Suprapubic skin (tissue), 4 donors: Measurements from ENCODE around the gene FUT3. TPM values are rescaled to one million over a fixed set of nuclear protein-coding genes. Genes with fewer than 3 reads are reported as not detected.

ENCODE experiments used
- DNase-seq, 2 donors: peaks; one replicate each; pipeline ENCODE4 v3.0.0-alpha.2; 2019; ENCODE audit warnings: low spot score in 2 of 2
- H3K27ac ChIP-seq: fragments of 200-600 bp; sonication (generic); one replicate; pipeline ENCODE4 v1.5.1; 2019
- H3K27me3 ChIP-seq: fragments of 200-600 bp; sonication (generic); one replicate; pipeline ENCODE4 v1.5.1; 2019
- H3K36me3 ChIP-seq: fragments of 200-600 bp; sonication (generic); one replicate; pipeline ENCODE4 v1.5.1; 2019
- H3K4me1 ChIP-seq: fragments of 200-600 bp; sonication (generic); one replicate; pipeline ENCODE4 v1.5.1; 2019
- H3K4me3 ChIP-seq: fragments of 200-600 bp; sonication (generic); one replicate; pipeline ENCODE4 v1.5.1; 2019; ENCODE audit warnings: mild to moderate bottlenecking
- H3K9me3 ChIP-seq: fragments of 200-600 bp; sonication (generic); one replicate; pipeline ENCODE4 v1.5.1; 2019
- CTCF ChIP-seq, 2 donors: fragments of 200-600 bp in 1 of 2; fragments of 450-650 bp in 1 of 2; sonication (generic) in 1 of 2; IDR thresholded peaks; one replicate each; pipeline ENCODE4 v1.5.1; 2016 to 2019; ENCODE audit warnings: antibody characterized with exemption in 2 of 2, mild to moderate bottlenecking in 1 of 2, moderate library complexity in 1 of 2
- EP300 ChIP-seq: sonication (generic); formaldehyde crosslinking; IDR thresholded peaks from one replicate; pipeline ENCODE4 v1.6.1; 2017; ENCODE audit warnings: antibody characterized with exemption
- POLR2A ChIP-seq, 2 donors: fragments of 450-650 bp; IDR thresholded peaks; one replicate each; pipeline ENCODE4 v1.6.1; 2017; ENCODE audit warnings: antibody characterized with exemption in 2 of 2, mild to moderate bottlenecking in 2 of 2, moderate library complexity in 2 of 2
- POLR2AphosphoS5 ChIP-seq, 3 donors: sonication (generic); formaldehyde crosslinking; IDR thresholded peaks; one replicate each; pipeline ENCODE4 v1.6.1; 2017; ENCODE audit warnings: antibody characterized with exemption in 3 of 3
- WGBS: methylation state at CpG from one replicate; pipeline ENCODE4 v1.1.5; 2018; 5-methylcytosine and 5-hydroxymethylcytosine counted together
- total RNA-seq, 4 donors: library from RNA; depleted of rRNA; stranded (reverse); fragments of >200 nt; gene quantifications; one replicate each; pipeline ENCODE4 v1.1.0, GENCODE V29; 2016

FUT3 gene
- total RNA-seq, 4 donors from 2014 or later = 0.93 to 3.6 (median 1.4) TPM

GRCh38 chr19:5896365-5897076 is 45.3 kb upstream of the FUT3 start:
- Histone ChIP-seq H3K4me3 (no peak overlapping the region), H3K36me3 (peaks cover 37% of the 10 kb centered on the region), H3K4me1 (peaks cover 38% of the 10 kb centered on the region), H3K27me3 (peaks cover 9% of the 10 kb centered on the region), H3K27ac (no peak overlapping the region), H3K9me3 (no peaks in the 10 kb centered on the region)
- 89% methylated on average over 22 of the region's 29 CpGs for WGBS
- DNase-seq = peak in 1 of 2 donors; percentile 47
- TF ChIP-seq CTCF (IDR thresholded peaks at IDR 0.05) (no peak), EP300 (no peak), POLR2A (IDR thresholded peaks at IDR 0.05) (no peak), POLR2AphosphoS5 (IDR thresholded peaks at IDR 0.05) (no peak)

GRCh38 chr19:5895890-5896289 is 44.6 kb upstream of the FUT3 start:
- TF ChIP-seq EP300 (no peak), POLR2AphosphoS5 (IDR thresholded peaks at IDR 0.05) (no peak), POLR2A (IDR thresholded peaks at IDR 0.05) (no peak), CTCF (IDR thresholded peaks at IDR 0.05) (no peak)
- Histone ChIP-seq H3K4me1 (peaks cover 32% of the 10 kb centered on the region), H3K9me3 (no peaks in the 10 kb centered on the region), H3K36me3 (peaks cover 33% of the 10 kb centered on the region), H3K27ac (no peak overlapping the region), H3K4me3 (no peak overlapping the region), H3K27me3 (peaks cover 9% of the 10 kb centered on the region)
- no peak for DNase-seq
- 84% methylated on average over 7 of the region's 8 CpGs for WGBS

- TF ChIP-seq CTCF (IDR thresholded peaks at IDR 0.05) (no peak), EP300 (no peak), POLR2A (IDR thresholded peaks at IDR 0.05) (no peak), POLR2AphosphoS5 (IDR thresholded peaks at IDR 0.05) (no peak)
- H3K36me3 ChIP-seq = peaks cover 31% of the 10 kb centered on the region
- no peaks in the 10 kb centered on the region for H3K9me3 ChIP-seq
- no peak overlapping the region for H3K4me3 ChIP-seq
- H3K27ac ChIP-seq = no peak overlapping the region
- H3K4me1 ChIP-seq = peaks cover 30% of the 10 kb centered on the region
- DNase-seq = no peak
- WGBS = 72% methylated on average over 4 of the region's 15 CpGs
- H3K27me3 ChIP-seq = peaks cover 9% of the 10 kb centered on the region
These were observed 44.2 kb upstream of the FUT3 start for GRCh38 chr19:5895409-5895808.

GRCh38 chr19:5894704-5895349 is 43.6 kb upstream of the FUT3 start:
- H3K27ac ChIP-seq = no peak overlapping the region
- peaks cover 32% of the 10 kb centered on the region for H3K4me1 ChIP-seq
- DNase-seq = no peak
- WGBS = 73% methylated on average over 8 of the region's 28 CpGs
- H3K4me3 ChIP-seq = no peak overlapping the region
- no peak for TF ChIP-seq EP300
- no peak for TF ChIP-seq CTCF (IDR thresholded peaks at IDR 0.05)
- TF ChIP-seq POLR2AphosphoS5 (IDR thresholded peaks at IDR 0.05) = no peak
- TF ChIP-seq POLR2A (IDR thresholded peaks at IDR 0.05) = no peak
- H3K27me3 ChIP-seq = peaks cover 9% of the 10 kb centered on the region
- H3K36me3 ChIP-seq = peaks cover 29% of the 10 kb centered on the region
- H3K9me3 ChIP-seq = no peaks in the 10 kb centered on the region

GRCh38 chr19:5893907-5894703 is 42.9 kb upstream of the FUT3 start:
- no peak for DNase-seq
- Histone ChIP-seq H3K27ac (no peak overlapping the region), H3K36me3 (peaks cover 29% of the 10 kb centered on the region), H3K4me3 (no peak overlapping the region), H3K9me3 (no peaks in the 10 kb centered on the region), H3K4me1 (peaks cover 32% of the 10 kb centered on the region), H3K27me3 (peaks cover 9% of the 10 kb centered on the region)
- TF ChIP-seq POLR2A (IDR thresholded peaks at IDR 0.05) = no peak
- TF ChIP-seq POLR2AphosphoS5 (IDR thresholded peaks at IDR 0.05) = no peak
- TF ChIP-seq EP300 = no peak
- no peak for TF ChIP-seq CTCF (IDR thresholded peaks at IDR 0.05)
- 42% methylated on average over 16 of the region's 28 CpGs for WGBS
